ENCODE data around the gene SERINC5.
A peak's percentile ranks its signal among the peaks of the same experiment; 100 is the strongest.
"Not testable (repeated sequence)": the region's sequence is repeated elsewhere in the genome, so short reads cannot be mapped to it uniquely, and the experiment has no call there.

The SERINC5 gene

DNA sequence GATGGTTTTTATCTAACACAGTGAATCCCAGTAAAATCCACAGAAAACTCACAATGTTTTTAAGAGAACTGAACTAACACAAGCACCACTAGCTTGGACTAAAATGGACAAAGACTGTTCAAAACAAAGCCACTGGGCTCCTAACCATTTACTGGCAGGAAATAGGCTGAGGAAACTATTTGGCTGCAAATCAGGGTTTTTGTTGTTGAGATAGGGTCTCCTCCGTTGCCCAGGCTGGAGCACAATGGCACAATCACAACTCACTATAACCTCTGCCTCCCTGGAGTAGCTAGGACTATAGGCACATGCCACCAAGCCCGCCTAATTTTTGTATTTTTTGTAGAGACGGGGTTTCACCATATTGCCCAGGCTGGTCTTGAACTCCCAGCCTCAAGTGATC lies 121.0 kb downstream of the SERINC5 start:
- DNase-seq, result no peak

DNA sequence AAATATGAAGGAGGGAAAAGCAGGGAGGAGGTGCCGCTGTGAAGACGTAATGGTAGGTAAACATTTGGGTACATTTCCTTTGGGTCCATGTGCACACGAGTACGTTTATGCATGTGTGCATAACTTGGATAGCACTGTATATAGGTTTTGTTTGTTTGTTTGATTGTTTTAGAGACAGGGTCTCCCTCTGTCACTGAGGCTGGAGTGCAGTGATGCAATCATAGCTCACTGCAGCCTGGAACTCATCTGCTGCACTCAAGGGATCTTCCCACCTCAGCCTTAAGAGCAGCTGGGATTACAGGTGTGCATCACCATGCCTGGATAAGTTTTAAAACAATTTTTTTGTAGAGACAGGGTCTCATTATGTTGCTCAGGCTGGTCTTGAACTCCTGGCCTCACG lies 126.7 kb downstream of the SERINC5 start:
- DNase-seq, result no peak

DNA sequence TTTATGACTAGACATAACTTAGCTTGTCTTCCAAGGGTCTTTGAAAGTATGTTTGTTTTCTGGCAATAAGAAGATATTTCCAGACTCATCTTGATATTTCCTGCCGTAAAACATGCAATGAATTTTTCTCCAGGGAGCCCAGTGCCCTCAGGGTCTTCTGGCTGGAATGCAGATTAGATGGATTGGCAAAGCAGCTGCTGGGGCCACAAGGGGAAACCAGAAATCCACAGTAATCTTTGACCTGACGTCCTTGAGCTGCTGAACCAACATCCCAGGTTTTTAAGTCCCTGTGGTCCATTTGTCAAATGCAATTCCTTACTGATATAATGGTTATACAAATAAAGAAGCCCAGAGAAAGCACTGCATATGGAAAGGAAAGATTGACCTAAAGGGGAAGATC lies 127.7 kb downstream of the SERINC5 start:
- no peak for DNase-seq

DNA sequence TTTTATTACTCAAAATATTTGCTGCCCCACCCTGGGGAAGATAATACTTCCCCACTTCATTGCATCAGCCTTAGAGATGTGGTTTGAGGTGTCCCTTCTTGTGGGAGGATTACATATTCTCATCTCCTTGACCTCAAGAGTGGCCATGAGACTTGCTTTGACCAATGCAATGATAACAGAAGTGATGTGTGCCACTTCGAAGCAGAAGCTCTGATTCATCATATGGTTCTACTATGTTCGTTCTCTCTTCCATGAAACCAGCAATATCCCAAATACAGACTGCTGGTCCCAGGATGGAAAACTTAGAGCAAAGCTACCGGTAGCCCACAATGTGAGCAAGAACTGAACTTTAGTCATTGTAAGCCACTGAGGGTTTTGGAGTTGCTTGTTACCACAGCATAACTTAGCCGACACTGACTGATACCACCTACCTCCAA lies 128.7 kb downstream of the SERINC5 start:
- DNase-seq, result no peak

DNA sequence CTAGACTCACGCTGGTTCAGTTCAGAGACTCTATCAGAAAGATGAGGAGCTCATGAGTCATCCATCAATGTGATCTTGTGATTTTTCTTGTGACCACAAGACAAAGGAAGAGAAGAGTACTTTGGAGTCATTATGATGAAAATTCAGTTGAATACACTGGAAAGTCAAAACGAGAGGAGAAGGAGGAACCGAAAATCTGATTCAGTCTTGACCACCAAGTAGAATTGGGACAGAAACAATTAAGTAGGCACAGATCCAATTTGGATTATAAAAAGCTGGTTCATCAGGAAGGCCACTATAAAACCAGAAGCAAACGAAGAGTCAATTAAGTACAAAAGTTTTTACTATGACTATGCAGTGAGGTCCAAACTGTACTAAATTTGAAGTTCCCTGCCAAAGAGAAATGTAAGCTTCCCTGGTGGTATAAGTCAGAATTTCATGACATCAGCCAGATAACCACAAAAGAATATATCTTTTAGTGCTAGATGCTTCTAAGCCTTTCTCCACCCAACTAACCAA lies 129.8 kb downstream of the SERINC5 start:
- DNase-seq, result peak in 1 of 5 experiments; percentile 91

DNA sequence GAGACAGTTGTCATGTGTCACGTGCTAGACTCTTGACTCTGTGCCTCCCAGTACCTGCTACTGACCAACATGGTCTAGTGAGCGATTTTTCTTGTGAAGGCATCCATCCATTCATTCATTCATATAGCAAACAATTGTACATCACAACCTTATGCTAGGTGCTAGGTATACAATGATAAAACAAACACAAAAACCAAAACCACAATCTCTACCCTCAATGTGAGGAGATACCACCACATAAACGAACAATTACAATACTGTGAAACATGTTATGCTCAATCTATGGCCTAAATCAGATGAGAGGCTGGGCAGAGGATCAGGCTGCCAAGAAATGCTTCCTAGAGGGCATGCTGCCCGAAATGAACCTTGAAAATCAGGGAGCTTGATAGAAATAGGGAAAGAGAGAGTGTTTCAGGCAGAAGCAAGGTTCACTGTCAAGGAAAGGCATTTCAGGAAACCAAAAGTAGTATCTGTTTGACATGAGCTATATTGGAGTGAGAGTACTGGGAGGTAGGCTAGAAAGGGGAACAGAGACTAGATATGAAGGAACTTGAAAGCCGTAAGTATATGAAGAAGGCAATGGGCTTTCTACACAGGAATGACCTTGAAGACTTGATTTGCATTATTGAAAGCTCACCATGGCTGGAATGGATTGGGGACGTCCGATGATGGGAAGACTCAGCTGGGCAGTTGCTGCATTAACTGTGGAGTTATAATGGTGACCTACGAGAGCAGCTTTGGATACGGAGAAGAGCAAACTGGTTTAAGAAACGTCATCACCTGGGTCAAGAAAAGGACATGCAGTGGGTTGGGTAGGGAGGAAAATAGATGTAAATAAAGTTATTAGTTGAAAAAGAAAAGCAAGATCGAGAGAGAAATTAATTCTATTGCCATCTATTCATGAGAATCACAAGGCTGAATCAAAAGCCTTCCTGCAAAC lies 130.6 kb downstream of the SERINC5 start:
- DNase-seq, result peak in 1 of 5 experiments; percentile 82

DNA sequence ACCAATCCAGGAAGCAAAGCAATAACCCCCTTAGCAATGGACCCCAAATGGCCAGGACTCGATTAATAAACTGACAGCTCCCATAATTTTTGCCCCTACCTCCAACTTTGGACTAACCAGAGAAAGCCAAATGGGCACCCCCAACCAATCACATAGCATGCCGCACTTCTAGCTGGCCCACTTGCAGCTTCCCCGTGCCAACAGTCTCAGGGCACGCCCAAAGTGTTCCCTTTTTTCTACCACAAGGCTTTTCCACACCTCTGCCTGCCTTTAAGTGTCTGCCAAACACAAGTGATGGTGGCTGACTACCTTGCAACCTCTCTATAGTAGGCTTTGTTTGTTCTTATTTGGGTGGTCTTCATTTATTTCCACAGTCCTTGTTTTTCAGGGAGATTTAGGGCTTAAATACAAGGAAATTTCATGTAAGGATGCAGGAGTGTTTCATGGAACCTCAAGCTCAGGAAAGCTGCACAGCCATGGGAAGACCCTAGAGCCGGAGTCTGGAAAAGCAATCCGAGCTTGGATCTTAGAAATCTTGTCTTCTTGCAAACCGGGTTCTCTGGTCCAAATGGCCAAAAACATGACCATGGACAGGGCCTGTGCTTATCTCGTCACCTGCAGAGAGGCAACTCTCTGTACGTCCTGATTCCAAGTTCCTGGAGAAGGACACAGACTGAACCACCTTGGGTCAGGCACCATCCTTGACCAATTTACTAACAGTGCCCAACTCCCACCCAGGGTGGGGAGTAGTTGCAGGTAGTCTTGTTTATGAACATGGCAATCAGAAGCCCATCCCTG lies 131.5 kb downstream of the SERINC5 start:
- no peak for DNase-seq

DNA sequence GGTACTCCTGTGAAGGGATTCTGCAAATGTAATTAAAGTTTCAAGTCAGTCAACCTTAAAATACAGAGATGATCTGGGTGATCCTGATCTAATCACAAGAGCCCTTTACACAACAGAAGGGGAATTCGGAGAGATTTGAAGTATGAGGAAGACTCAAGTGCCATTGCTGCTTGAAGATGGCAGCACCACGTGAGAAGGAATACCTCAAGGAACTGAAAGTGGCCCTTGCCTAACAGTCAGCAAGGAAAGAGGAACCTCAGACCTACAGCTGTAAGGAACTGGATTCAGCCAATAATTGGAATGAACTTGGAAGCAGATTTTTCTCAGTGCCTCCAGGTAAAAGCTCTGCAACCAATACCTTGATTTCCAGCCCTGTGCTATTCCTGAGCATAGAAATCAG lies 133.3 kb downstream of the SERINC5 start:
- DNase-seq, result no peak

DNA sequence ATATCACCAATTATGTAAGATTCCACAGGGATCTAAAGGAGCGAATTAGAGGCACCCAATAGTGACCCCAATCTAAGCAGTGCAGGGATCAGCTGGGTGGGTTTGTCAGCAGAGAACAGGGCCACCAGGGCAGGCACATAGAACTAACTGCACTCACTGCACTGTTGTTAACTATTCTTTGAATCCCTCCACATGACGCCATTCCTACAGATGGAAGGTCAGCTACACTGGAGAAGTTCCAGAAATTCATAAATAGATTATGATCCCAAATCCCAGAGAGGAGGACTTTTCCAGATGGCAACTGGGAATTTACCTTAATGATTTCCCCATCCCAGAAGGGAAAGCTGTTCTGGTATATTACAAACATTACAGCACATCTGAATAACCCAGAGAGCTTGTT lies 136.5 kb downstream of the SERINC5 start:
- no peak for DNase-seq

DNA sequence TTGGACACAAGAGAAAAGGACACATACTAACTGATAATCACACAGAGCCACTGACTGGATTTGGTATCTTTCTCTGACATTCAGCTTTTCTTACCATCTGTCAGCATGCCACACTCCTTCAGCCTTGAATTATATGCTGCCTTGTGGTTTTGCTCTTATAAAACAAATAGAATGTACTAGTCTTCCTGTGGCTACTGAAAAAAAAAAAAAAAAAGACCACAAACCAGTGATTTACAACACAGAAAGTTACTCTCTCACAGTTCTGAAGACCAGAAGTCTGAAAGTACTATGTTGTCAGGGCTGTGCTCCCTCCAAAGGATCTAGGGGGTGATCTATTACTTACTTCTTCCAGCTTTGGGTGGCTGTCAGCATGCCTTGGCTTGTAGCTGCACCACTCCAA lies 138.4 kb downstream of the SERINC5 start:
- DNase-seq, result peak in 1 of 5 experiments; percentile 87

DNA sequence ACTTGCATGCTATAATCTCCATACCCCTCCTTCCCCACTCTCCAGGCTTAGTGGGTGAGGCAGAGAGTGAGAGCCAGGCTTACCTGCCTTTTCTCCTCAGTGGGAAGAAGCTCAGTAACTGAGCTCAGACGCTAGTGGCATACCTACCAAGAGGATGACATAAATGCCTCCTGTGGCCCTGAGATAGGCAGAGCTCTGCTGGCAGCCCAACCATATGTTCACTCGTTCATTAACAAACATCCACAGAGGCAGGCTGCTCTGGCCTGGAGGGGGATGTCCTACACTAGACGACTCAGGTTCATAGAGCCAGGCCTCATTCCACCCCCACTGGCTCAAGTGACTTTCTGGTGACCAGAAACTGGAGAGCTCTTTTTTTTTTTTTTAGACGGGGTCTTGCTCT lies 139.4 kb downstream of the SERINC5 start:
- no peak for DNase-seq

DNA sequence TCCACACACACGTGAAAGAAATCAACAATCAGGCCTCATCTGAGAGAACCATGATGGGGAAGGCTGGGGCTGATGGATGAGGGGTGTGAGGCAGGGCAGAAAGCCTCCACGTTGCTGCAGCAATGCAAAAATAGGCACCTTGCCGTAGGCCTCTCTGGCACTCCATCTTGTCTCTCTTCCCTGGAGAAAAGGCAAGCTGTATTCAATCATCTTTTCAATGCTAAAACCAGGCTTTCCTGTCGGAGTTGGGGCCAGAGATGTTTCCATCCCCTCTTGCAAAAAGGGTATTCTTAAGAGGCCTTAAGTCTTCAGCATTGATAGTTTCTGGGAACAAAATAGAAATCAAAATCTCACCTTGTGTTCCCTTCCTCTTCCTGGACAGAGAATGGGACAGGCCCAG lies 139.8 kb downstream of the SERINC5 start:
- DNase-seq, result no peak

DNA sequence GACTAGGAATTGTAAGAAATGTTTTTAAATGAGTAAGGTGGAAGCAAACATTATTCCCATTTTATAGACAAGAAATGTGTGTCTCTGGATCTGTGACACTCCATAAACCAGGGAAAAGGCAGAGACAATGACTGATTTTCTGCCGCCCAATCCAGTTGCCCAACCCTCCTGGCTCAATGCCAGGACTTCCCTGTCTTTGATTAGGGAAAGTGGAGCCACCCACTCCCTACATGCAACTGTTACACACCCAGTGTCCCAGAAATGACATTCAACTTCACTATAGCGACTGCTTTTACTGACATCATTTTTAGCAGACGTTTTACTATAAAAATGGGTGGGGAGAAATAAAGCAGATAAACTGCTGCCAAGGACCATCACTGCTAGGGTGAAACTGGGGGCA lies 141.0 kb downstream of the SERINC5 start:
- no peak for DNase-seq

DNA sequence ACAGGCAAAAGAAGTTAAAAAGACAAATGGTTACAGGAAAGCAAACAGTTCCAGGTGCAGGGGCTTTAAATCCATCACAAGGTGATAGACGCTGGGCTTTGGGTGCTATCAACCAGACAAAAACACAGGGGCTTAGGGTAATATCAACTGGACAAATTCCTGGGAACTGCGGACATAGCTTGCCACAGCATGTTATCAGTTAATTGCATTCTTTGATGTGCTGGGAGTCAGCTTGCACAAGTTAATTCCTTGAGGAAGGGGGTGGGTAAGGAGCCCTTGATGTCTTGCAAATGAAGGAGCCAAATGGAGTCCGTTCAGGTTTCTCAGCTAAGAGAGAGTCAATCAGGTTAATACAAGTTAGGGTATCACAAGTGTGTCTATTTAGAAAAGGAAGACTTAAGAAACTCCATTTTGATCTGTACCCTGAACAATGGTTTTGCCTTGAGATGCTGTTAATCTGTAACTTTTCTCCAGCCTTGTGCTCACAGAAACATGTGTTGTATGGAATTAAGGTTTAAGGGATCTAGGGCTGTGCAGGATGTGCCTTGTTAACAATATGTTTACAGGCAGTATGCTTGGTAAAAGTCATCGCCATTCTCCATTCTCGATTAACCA lies 144.4 kb downstream of the SERINC5 start:
- DNase-seq, result not testable (repeated sequence)

DNA sequence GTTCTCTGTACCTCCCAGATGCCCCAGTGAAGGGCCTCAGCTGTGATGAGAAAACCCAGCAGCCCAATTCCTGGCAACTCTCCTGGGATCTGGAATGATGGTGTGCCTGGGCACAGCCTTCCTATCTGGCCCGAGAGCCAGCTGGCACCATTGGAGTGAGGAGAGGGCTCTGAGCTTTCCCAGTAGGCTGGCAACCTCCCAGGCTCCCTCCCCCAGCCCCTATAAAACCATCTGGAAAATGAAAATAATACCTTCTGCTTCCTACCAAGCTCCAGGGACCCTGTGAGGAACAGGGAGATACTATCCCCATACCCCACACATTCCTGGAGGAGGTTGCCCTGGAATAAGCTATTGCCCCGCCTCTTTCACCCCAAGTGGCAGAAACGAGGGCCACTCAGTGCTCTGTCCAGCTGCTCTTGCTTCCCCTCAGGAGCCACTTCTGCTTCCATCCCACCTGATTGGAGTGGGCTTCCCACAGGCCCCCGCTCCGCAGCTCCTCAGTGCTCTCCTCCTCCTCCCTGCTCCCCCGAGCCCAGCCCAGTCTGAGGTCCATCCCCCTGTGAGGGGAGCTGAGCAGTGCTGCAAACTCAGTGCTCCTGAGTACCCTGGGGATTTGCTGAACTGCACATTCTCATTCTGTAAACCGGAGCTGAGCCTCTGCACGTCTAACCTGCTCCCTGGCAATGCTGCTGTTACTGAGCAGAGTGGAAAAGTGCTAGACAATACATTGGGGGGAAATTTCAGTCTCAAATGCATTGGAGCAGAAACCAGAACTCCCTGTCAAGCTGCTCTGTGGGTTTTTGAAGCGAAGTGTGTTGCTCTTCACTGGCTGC lies 146.0 kb downstream of the SERINC5 start:
- no peak for DNase-seq

DNA sequence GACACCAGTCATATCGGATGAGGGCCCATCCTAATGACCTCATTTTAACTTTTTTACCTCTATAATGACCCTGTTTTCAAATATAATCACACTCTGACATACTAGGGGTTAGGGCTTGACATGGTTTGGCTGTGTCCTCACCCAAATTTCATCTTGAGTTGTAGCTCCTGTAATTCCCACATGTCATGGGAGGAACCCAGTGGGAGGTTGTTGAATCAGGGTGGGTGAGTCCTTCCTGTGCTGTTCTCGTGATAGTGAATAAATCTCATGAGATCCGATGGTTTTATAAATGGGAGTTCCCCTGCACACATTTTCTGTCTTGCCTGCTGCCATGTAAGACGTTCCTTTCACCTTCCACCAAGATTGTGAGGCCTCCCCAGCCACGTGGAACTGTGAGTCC lies 148.9 kb downstream of the SERINC5 start:
- no peak for DNase-seq

DNA sequence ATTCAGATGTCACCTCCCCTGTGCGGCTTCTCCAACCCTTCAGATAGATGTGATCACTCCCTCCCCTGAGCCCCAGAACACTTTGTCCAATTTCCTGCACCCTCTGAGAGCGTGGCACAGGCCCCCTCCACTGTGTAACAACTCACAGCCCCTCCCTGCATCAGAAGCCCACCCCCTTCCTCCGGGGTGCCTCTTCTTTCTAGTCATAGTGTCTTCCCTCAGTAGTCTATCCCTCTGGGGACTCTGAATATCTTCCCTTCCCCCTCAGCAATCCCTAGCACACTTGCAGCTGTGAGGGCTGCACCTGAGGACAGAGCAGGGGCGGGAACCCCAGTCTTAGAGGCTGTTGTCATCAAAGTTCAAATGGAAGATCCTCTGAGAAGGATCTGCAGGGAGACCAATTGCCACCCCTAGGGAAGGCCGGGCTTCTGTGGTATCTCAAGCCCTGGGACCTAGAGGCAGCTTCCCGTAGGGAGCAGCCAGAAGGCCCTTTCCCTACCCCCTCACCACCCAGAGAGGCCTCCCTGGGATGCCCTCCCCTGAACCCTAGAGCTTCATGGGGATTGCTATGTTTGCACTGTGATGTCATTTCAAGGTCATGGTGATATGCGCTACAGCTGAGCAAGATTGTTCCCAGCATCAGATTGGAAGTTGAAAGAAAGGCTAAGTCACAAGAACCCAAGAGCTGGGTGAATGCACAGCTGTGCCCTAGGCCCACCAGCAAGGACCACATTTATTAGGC lies 150.0 kb downstream of the SERINC5 start:
- no peak for DNase-seq

DNA sequence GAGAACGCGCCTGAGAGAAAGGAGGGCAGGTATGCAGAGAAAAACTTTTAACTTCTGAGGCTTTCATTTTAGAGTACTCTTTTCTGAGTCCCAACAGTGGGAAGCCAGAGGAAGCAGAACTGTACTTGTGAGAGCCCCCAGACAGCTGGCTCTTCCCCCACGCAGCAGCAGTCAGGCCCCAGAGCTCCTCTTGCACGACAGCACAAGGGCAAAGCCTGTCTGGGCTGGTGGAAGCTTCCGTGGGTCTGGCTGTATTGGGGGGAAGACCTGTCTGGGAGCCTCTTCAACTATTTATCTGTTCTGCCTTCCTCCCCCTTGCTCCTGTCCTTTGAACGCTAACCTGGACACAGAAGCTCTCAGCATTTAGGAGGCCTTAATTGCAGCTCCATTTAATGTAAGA lies 152.5 kb downstream of the SERINC5 start:
- DNase-seq, result no peak

DNA sequence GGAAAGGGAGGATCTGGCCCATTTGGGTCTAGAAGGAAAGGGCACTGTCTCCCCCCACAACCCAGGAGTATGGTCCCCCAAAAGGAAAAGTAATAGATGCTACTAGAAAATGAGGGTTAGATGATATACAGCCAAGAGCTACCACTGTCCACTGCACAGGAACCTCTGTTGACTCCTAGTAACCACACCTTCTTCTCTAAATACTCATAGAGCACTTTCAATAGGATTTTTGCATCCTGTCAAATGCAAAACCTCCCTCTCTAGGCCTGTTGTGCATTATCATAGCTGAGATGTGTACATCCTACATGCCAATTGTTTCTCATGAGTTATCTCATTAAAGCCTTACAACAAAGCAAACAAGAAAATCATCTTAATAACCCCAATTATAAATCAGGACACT lies 153.9 kb downstream of the SERINC5 start:
- peak in 1 of 5 experiments; percentile 71 for DNase-seq

DNA sequence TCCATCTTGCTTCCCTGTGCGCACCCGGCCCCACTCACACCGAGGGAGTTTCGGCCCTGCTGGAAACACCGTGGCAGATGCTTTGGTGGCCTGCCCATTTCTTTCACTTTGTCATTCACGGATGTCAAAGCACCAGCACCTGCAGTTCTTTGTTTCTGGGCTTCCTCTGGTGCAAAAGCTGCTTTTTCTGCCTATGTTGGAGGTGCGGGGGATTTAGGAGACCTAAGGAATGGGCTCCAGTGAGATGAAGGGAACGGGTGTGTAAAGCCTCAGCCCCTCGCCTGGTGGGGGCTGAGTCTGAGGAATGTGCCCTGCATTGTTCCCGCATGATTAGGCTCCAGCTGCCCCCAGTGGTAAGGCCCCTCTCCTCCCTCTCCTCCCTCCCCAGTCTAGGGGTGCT lies 158.4 kb downstream of the SERINC5 start:
- DNase-seq, result no peak

DNA sequence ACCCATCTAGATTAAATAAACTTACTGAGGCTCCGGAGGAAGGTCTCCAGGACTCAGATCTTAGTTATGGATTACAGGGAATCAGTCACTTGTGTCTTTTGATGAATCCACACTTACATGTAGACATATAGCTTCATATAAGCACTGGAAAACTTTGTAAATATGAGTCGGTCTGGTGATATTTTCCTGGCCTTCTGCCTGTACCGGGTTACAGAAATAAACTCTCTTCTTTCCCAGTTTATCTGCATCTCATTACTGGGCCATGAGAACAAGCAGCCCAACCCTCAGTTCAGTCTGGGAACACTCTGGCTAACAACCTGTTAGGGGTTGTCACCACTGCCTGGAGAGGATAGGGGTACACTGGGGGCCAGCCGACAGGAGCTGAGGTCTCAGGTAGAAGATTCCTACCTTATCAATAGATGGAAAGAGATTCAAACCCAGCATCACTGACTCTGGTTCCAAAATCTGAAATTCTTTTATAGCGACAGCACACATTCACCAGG lies 161.6 kb downstream of the SERINC5 start:
- DNase-seq, result no peak
